GM13977 (cell line): ENCODE results near the gene CHEK2.
"Not testable (repeated sequence)": the region's sequence is repeated elsewhere in the genome, so short reads cannot be mapped to it uniquely, and the experiment has no call there.

Experiments used
- DNase-seq: peaks from one replicate; pipeline ENCODE4 v3.0.0; 2012; ENCODE audit warnings: low spot score
- in situ Hi-C: fragments of 300-500 bp; cut with MboI; formaldehyde crosslinking; loops from one replicate; pipeline ENCODE4 v1.12.0; 2022; ENCODE audit warnings: low sequenced_read_pairs, low pct_unique_long_range_greater_than_20kb, mixed read lengths, inconsistent platforms; ENCODE audit not compliant: unreplicated experiment
- TF ChIP-seq, protein P1 (sequence below): IDR thresholded peaks from 2 replicates; pipeline ENCODE4 v1.5.1; 2012; ENCODE audit warnings: mild to moderate bottlenecking, control low read depth; ENCODE audit not compliant: insufficient read depth; ENCODE audit errors: extremely low read depth, missing control alignments

CHEK2 gene

DNA sequence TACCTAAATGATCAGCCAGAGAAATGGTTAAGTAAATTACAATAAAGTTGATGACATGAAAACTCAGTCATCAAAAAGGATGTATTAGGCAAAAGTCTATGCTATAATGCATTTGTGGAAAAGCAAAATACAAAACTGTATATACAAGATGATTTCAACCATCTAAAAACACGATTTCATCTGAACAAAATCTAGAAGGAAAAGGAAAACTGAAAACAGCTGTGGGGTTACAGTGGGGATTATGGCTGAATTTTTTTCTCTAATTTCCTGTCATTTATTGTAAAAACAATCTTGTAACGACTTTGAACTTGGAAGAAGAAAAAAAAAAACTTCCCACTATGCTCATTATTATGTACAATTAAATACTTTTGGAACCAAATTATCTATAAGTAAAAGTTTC, 30.3 kb downstream of the CHEK2 start:
- DNase-seq: no peak
- TF ChIP-seq, protein P1, sequence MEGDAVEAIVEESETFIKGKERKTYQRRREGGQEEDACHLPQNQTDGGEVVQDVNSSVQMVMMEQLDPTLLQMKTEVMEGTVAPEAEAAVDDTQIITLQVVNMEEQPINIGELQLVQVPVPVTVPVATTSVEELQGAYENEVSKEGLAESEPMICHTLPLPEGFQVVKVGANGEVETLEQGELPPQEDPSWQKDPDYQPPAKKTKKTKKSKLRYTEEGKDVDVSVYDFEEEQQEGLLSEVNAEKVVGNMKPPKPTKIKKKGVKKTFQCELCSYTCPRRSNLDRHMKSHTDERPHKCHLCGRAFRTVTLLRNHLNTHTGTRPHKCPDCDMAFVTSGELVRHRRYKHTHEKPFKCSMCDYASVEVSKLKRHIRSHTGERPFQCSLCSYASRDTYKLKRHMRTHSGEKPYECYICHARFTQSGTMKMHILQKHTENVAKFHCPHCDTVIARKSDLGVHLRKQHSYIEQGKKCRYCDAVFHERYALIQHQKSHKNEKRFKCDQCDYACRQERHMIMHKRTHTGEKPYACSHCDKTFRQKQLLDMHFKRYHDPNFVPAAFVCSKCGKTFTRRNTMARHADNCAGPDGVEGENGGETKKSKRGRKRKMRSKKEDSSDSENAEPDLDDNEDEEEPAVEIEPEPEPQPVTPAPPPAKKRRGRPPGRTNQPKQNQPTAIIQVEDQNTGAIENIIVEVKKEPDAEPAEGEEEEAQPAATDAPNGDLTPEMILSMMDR: no peak
- in situ Hi-C loops: no loop called here

DNA sequence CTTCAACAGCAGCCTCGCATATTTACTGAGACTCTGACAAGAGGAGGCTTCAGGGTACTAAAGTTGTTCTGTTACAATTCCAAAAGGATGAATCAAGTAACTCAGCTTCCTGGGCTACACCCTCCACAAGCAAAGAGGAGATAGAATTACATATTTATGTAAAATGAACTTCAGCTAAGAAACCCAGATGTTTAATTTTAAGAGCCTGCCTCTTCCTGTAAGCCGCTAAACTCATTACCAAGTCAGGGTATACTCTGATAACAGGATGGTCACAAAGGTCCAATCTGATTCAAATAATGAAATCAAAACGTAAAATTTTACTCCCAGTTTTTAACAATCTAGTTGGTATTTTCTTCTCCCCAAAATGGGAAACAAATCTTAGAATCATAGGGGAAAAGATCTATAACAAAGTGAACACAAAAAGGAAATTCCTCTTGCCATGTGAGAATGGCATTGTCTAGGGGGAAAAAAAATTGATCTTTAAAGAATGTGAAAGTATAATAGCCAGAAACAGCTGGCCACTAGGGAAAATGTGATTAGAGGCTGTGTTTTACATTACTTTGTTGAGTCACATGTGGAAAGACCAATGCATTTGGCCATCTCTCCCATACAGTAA, 30.9 kb downstream of the CHEK2 start:
- no peak for DNase-seq
- TF ChIP-seq, protein P1: no peak
- in situ Hi-C loops: no loop called here

DNA sequence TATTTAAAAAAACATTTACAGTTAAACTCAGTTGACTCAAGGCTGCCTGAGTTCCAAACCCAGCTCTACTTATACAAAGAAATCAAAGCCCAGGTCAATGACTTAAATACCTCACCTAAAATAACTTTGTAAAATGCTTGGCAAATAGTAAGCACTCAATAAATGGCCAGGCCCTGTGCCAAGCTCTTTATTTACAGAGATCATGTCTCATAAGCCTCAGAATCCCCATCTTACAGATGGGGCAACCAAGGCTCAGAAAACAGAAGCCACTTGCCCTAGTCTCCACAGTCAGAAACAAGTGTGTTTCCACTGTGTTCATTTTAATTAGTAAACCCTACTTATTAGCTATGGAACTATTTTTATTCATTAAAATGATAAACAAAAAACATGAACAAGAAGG, 31.5 kb downstream of the CHEK2 start:
- in situ Hi-C loops: no loop called here
- TF ChIP-seq, protein P1: no peak
- DNase-seq: no peak

DNA sequence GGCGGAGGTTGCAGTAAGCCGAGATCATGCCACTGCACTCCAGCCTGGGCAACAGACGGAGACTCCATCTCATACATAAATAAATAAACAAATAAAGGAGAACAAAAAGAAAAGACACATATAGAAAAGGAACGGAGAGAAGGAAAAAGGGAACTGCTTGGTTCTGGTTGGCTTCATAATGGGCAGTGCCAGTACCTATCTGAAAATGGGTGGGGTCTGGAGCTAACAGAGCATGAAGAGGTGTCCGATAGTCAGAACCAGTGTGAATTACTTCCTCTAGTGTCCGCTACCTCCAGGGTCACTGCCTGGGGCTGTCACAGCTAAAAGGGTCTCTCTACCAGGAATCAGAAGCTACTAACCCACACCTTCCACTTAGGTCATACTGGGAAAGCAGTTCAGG, 34.8 kb downstream of the CHEK2 start:
- DNase-seq: no peak
- in situ Hi-C loops: no loop called here
- TF ChIP-seq, protein P1: no peak

DNA sequence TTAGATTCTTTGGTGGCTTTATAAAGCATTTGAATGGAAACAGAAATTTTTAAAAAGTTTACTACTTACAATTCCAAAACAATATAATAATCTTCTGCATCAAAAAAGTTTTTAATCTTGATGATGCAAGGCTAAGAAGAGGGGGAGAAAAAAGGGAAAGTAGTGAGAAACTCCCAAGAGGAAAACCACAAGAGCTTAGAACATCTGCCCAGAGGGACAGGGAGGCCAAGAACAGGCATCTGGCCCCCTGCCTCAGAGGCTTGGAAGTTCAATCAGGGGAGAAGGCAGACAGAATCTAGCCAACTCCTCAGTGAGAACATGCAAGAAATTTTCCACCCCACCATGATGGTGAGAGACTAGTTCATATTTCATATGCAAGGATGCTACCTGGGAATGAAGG, 38.2 kb downstream of the CHEK2 start:
- DNase-seq: no peak

DNA sequence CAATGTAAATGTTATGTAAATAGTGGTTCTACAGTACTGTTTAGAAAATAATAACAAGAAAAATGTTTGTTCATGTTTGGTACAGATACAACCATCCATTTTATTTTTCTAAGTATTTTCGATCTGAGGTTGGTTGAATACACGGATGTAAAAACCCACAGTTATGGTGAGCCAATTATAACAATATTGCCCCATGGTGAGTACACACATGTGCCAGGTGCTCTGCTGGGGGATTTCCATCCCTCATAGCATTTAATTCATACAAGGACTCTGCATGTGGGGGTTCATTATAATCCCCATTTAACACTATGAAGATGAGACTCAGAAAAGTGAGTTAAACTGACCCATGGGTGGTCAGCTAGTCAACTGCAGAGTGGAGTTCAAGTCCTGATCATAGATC, 38.7 kb downstream of the CHEK2 start:
- in situ Hi-C loops: no loop called here
- no peak for DNase-seq
- TF ChIP-seq, protein P1: no peak

More for the DNA sequence above, 38.2 kb downstream of the CHEK2 start:
- in situ Hi-C loops: no loop called here
- TF ChIP-seq, protein P1: no peak

DNA sequence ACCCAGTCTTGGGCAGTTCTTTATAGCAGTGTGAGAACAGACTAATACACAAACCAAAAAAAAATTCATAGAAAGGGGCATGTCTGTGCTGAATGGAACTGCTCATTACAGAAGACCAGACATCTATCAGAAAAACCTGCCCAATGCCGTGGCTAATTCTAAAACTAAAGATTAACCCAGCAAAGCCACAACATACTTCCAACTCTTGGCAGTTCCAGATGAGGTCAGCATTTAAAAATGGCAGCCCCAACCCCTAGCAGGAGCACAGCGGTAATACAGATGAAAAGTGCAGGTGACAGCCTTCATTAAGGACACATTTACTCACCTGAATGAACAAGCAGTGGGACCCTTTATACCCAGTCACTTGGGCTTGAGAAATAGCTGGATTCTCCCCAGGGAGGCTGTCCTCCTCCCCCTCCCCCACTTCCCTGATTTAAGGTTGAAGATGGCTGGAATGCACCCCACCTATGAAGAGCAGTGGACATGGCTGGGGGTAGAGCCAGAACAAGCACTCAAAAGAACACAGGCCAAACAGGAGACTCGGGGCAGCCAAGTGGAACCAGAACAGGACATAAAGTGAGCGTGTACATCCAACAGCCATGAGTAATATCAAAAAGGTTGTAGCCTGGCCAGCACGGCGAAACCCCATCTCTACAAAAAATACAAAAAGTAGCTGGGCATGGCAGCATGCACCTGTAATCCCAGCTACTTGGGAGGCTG, 48.4 kb downstream of the CHEK2 start:
- DNase-seq, in situ Hi-C loops: not testable (repeated sequence)

DNA sequence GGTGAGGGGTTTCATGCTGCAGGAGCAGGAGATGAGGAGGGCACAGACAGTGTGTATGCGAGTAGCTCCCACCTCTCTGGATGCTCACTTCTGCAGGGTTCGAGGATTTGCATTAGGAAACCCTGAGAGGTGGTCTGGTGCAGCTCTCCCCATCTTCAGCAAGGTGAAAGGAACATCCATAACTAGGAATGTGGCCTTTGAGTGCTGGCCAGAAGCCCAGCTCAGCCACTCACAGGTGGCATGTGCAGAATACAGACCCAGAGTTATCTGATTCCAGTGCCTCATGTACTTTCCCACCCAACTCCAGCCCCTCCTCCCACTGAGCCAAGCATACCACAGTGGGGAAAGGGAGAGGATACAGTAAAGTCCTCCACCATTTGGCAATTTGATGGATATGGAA, 51.8 kb downstream of the CHEK2 start:
- in situ Hi-C loops: not testable (repeated sequence)

DNA sequence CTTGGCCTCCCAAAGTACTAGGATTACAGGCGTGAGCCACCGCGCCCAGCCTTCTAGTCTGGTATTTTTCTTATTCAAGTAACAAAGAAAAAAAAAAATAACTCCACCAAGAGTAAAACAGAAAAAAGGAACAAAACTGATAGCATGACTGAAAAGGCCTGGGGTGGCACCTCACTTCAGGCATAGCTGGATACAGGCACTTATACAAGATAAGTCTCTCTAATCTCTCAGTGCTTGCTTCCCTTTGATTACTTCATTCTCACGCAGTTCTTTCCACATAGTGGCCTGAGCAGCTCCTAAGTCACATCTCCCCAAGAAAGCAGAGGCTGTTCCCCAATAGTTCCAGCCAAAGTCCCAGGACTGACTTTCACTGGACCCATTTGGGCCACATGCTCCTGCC, 58.7 kb downstream of the CHEK2 start:
- DNase-seq, in situ Hi-C loops: not testable (repeated sequence)

More for the DNA sequence above, 51.8 kb downstream of the CHEK2 start:
- not testable (repeated sequence) for DNase-seq

DNA sequence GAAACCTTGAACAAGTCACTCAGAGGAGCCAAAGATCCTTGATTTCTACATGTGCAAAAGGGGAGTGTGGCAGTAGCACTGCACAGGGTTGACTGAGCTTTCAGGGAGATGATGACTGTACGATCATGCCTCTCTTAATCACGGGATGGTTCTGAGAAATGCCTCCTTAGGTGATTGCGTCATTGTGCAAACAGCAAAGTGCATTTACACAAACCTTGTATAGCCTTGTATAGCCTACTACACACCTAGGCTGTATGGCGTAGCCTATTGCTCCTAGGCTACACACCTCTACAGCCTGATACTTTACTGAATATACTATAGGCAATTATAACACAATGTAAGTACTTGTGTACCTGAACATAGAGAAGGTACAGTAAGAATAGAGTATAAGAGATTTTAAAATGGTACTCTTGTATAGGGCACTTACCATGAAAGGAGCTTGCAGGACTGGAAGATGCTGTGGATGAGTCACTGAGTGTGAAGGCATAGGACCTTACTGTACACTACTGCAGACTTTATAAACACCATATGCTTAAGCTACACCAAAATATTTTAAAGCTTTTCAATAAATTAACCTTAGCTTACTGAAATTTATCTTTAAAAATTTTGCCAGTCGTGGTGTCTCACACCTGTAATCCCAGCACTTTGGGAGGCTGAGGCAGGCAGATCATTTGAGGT, 60.7 kb downstream of the CHEK2 start:
- in situ Hi-C loops, DNase-seq: not testable (repeated sequence)
